HEK293 (cell line): Measurements from ENCODE around the gene TAF1D.
A peak's percentile ranks its signal among the peaks of the same experiment; 100 is the strongest.

ENCODE experiments used
- BCL11A ChIP-seq: fragments of 450-650 bp; formaldehyde crosslinking; IDR thresholded peaks from 2 replicates; pipeline ENCODE4 v1.5.1; 2016; ENCODE audit warnings: low read depth, missing biosample characterization, missing genetic modification characterization
- GLI2 ChIP-seq: fragments of 450-650 bp; formaldehyde crosslinking; IDR thresholded peaks from 2 replicates; pipeline ENCODE4; 2017; ENCODE audit warnings: missing biosample characterization, missing genetic modification characterization, low read depth, borderline replicate concordance
- HOXC10 ChIP-seq: sonication (generic); formaldehyde crosslinking; IDR thresholded peaks from 2 replicates; pipeline ENCODE4 v1.8.1; 2023; ENCODE audit warnings: mild to moderate bottlenecking, missing genetic modification reagents
- KLF7 ChIP-seq: fragments of 450-650 bp; formaldehyde crosslinking; IDR thresholded peaks from 2 replicates; pipeline ENCODE4 v1.5.1; 2016; ENCODE audit warnings: missing biosample characterization, missing genetic modification characterization, borderline replicate concordance
- SETDB1 ChIP-seq: IDR thresholded peaks from one replicate; pipeline ENCODE4 v1.6.1; 2017; ENCODE audit warnings: mild to moderate bottlenecking, low read length, moderate library complexity, mixed read lengths; ENCODE audit not compliant: insufficient read length
- SP2 ChIP-seq: fragments of 450-650 bp; formaldehyde crosslinking; IDR thresholded peaks from 2 replicates; pipeline ENCODE4 v1.5.1; 2016; ENCODE audit warnings: missing biosample characterization, missing genetic modification characterization
- ZBTB11 ChIP-seq: fragments of 450-650 bp; formaldehyde crosslinking; conservative IDR thresholded peaks from 2 replicates; pipeline ENCODE4 v1.5.1; 2016; ENCODE audit warnings: low read depth, missing biosample characterization, missing genetic modification characterization
- ZFP3 ChIP-seq: fragments of 450-650 bp; formaldehyde crosslinking; IDR thresholded peaks from 2 replicates; pipeline ENCODE4 v1.5.1; 2016; ENCODE audit warnings: low read depth, missing biosample characterization, missing genetic modification characterization
- ZFP37 ChIP-seq: fragments of 450-650 bp; formaldehyde crosslinking; IDR thresholded peaks from 2 replicates; pipeline ENCODE4 v1.5.1; 2016; ENCODE audit warnings: missing biosample characterization, missing genetic modification characterization
- ZNF132 ChIP-seq: fragments of 450-650 bp; formaldehyde crosslinking; IDR thresholded peaks from 2 replicates; pipeline ENCODE4 v1.5.1; 2017; ENCODE audit warnings: missing biosample characterization, missing genetic modification characterization, borderline replicate concordance
- ZNF146 ChIP-seq: fragments of 450-650 bp; formaldehyde crosslinking; IDR thresholded peaks from 2 replicates; pipeline ENCODE4 v1.5.1; 2016; ENCODE audit warnings: missing biosample characterization, missing genetic modification characterization
- ZNF155 ChIP-seq: fragments of 450-650 bp; formaldehyde crosslinking; IDR thresholded peaks from 2 replicates; pipeline ENCODE4 v1.5.1; 2016; ENCODE audit warnings: missing biosample characterization, missing genetic modification characterization
- ZNF157 ChIP-seq: fragments of 450-650 bp; formaldehyde crosslinking; IDR thresholded peaks from 2 replicates; pipeline ENCODE4 v1.5.1; 2016; ENCODE audit warnings: missing biosample characterization, missing genetic modification characterization
- ZNF169 ChIP-seq: fragments of 450-650 bp; formaldehyde crosslinking; IDR thresholded peaks from 2 replicates; pipeline ENCODE4 v1.5.1; 2016; ENCODE audit warnings: missing biosample characterization, missing genetic modification characterization
- ZNF19 ChIP-seq: fragments of 450-650 bp; formaldehyde crosslinking; IDR thresholded peaks from 2 replicates; pipeline ENCODE4; 2016; ENCODE audit warnings: missing biosample characterization, missing genetic modification characterization, low read depth
- ZNF24 ChIP-seq: fragments of 450-650 bp; formaldehyde crosslinking; IDR thresholded peaks from 2 replicates; pipeline ENCODE4 v1.5.1; 2016; ENCODE audit warnings: missing biosample characterization, missing genetic modification characterization
- ZNF449 ChIP-seq: fragments of 450-650 bp; formaldehyde crosslinking; IDR thresholded peaks from 2 replicates; pipeline ENCODE4 v1.5.1; 2017; ENCODE audit warnings: missing biosample characterization, mild to moderate bottlenecking, missing genetic modification characterization, moderate library complexity
- ZNF488 ChIP-seq: fragments of 450-650 bp; formaldehyde crosslinking; IDR thresholded peaks from 2 replicates; pipeline ENCODE4 v1.5.1; 2016; ENCODE audit warnings: missing biosample characterization, missing genetic modification characterization
- ZNF510 ChIP-seq: fragments of 450-650 bp; formaldehyde crosslinking; IDR thresholded peaks from 2 replicates; pipeline ENCODE4 v1.5.1; 2018; ENCODE audit warnings: mild to moderate bottlenecking, missing genetic modification characterization, missing biosample characterization; ENCODE audit not compliant: insufficient replicate concordance
- ZNF529 ChIP-seq: fragments of 450-650 bp; formaldehyde crosslinking; IDR thresholded peaks from 2 replicates; pipeline ENCODE4 v1.5.1; 2017; ENCODE audit warnings: missing genetic modification characterization, missing biosample characterization; ENCODE audit not compliant: insufficient replicate concordance
- ZNF561 ChIP-seq: fragments of 450-650 bp; IDR thresholded peaks from 2 replicates; pipeline ENCODE4 v1.5.1; 2018; ENCODE audit warnings: missing biosample characterization, missing genetic modification characterization, borderline replicate concordance
- ZNF600 ChIP-seq: fragments of 450-650 bp; formaldehyde crosslinking; IDR thresholded peaks from 2 replicates; pipeline ENCODE4 v1.5.1; 2016; ENCODE audit warnings: missing biosample characterization, missing genetic modification characterization
- ZNF621 ChIP-seq: fragments of 450-650 bp; formaldehyde crosslinking; IDR thresholded peaks from 2 replicates; pipeline ENCODE4 v1.5.1; 2017; ENCODE audit warnings: missing biosample characterization, missing genetic modification characterization
- ZNF664 ChIP-seq: fragments of 450-650 bp; formaldehyde crosslinking; IDR thresholded peaks from 2 replicates; pipeline ENCODE4 v1.5.1; 2016; ENCODE audit warnings: missing biosample characterization, missing genetic modification characterization
- ZNF777 ChIP-seq: fragments of 450-650 bp; formaldehyde crosslinking; IDR thresholded peaks from 2 replicates; pipeline ENCODE4 v1.5.1; 2017; ENCODE audit warnings: missing biosample characterization, missing genetic modification characterization, borderline replicate concordance
- ZSCAN30 ChIP-seq: fragments of 450-650 bp; IDR thresholded peaks from 2 replicates; pipeline ENCODE4 v1.5.1; 2018; ENCODE audit warnings: missing biosample characterization, mild to moderate bottlenecking, missing genetic modification characterization, moderate library complexity
- TF ChIP-seq, protein P1 (sequence below): fragments of 450-650 bp; formaldehyde crosslinking; IDR thresholded peaks from 2 replicates; pipeline ENCODE4 v1.5.1; 2016; ENCODE audit warnings: missing biosample characterization, missing genetic modification characterization
- TF ChIP-seq, protein P2 (sequence below): fragments of 450-650 bp; formaldehyde crosslinking; IDR thresholded peaks from 2 replicates; pipeline ENCODE4 v1.5.1; 2016; ENCODE audit warnings: missing biosample characterization, missing genetic modification characterization
- TF ChIP-seq, protein P3 (sequence below): fragments of 450-650 bp; formaldehyde crosslinking; IDR thresholded peaks from 2 replicates; pipeline ENCODE4 v1.5.1; 2016; ENCODE audit warnings: missing biosample characterization, missing genetic modification characterization, borderline replicate concordance
- TF ChIP-seq, protein P4 (sequence below): fragments of 450-650 bp; formaldehyde crosslinking; optimal IDR thresholded peaks from 2 replicates; pipeline ENCODE3; 2016; ENCODE audit warnings: missing biosample characterization, mild to moderate bottlenecking, missing genetic modification characterization

Gene TAF1D

GRCh38 chr11:93784145-93784934, 43.0 kb upstream of the TAF1D start, which contains the start of gene MED17 (continued):
- TF ChIP-seq ZNF488 (tag by site-specific recombination) (no peak), HOXC10 (CRISPR knock-in tag) (no peak), KLF7 (tag by site-specific recombination) (peak; percentile 38; the same call in 1 of the 2 replicates), ZNF449 (tag by site-specific recombination) (no peak), ZNF155 (tag by site-specific recombination) (no peak), ZBTB11 (tag by site-specific recombination) (peak; percentile 82), ZFP37 (peak; percentile 72), ZNF777 (no peak), ZNF132 (no peak), ZNF664 (no peak), SP2 (tag by site-specific recombination) (peak; percentile 64), GLI2 (tag by site-specific recombination) (no peak), ZSCAN30 (tag by site-specific recombination) (no peak), ZNF24 (tag by site-specific recombination) (no peak), ZNF561 (tag by site-specific recombination) (no peak), ZNF529 (tag by site-specific recombination) (no peak), ZNF510 (tag by site-specific recombination) (no peak), ZNF169 (tag by site-specific recombination) (no peak), ZNF621 (no peak), ZNF146 (no peak), ZFP3 (tag by site-specific recombination) (no peak), ZNF600 (tag by site-specific recombination) (peak; percentile 34; the same call in 1 of the 2 replicates), ZNF19 (tag by site-specific recombination) (no peak), BCL11A (tag by site-specific recombination) (no peak), ZNF157 (tag by site-specific recombination) (no peak), SETDB1 (no peak)
- TF ChIP-seq, protein P1, sequence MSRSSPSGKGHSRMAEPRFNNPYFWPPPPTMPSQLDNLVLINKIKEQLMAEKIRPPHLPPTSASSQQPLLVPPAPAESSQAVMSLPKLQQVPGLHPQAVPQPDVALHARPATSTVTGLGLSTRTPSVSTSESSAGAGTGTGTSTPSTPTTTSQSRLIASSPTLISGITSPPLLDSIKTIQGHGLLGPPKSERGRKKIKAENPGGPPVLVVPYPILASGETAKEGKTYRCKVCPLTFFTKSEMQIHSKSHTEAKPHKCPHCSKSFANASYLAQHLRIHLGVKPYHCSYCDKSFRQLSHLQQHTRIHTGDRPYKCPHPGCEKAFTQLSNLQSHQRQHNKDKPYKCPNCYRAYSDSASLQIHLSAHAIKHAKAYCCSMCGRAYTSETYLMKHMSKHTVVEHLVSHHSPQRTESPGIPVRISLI (tag by site-specific recombination): no peak
- TF ChIP-seq, protein P2, sequence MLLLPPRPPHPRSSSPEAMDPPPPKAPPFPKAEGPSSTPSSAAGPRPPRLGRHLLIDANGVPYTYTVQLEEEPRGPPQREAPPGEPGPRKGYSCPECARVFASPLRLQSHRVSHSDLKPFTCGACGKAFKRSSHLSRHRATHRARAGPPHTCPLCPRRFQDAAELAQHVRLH (tag by site-specific recombination): peak; percentile 100
- TF ChIP-seq, protein P3, sequence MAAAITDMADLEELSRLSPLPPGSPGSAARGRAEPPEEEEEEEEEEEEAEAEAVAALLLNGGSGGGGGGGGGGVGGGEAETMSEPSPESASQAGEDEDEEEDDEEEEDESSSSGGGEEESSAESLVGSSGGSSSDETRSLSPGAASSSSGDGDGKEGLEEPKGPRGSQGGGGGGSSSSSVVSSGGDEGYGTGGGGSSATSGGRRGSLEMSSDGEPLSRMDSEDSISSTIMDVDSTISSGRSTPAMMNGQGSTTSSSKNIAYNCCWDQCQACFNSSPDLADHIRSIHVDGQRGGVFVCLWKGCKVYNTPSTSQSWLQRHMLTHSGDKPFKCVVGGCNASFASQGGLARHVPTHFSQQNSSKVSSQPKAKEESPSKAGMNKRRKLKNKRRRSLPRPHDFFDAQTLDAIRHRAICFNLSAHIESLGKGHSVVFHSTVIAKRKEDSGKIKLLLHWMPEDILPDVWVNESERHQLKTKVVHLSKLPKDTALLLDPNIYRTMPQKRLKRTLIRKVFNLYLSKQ (tag by site-specific recombination): no peak
- TF ChIP-seq, protein P4, sequence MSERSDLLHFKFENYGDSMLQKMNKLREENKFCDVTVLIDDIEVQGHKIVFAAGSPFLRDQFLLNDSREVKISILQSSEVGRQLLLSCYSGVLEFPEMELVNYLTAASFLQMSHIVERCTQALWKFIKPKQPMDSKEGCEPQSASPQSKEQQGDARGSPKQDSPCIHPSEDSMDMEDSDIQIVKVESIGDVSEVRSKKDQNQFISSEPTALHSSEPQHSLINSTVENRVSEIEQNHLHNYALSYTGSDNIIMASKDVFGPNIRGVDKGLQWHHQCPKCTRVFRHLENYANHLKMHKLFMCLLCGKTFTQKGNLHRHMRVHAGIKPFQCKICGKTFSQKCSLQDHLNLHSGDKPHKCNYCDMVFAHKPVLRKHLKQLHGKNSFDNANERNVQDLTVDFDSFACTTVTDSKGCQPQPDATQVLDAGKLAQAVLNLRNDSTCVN (tag by site-specific recombination): peak; percentile 79
